SK-N-SH (cell line): Measurements from ENCODE around the gene SLC35A5. TPM values are rescaled to one million over a fixed set of nuclear protein-coding genes. Genes with fewer than 3 reads are reported as not detected.

ENCODE experiments used
- CTCF ChIA-PET: fragments of 300-600, 350-600 bp; formaldehyde crosslinking; extraction: SDS; loops from one replicate; lab custom pipeline; 2021; lab: Yijun Ruan, JAX
- POLR2A ChIA-PET: fragments of 350-600 bp; sonication (Branson Sonifier 250); formaldehyde crosslinking; extraction: SDS; loops from one replicate; lab custom pipeline; 2020; ENCODE audit warnings: antibody characterized with exemption, inconsistent platforms; lab: Yijun Ruan, JAX
- DNase-seq: peaks from one replicate; pipeline ENCODE4 v3.0.0; 2012
- H2AFZ ChIP-seq: fragments of 200-600 bp; sonication (generic); 2 replicates; pipeline ENCODE4 v1.8.1; 2016; ENCODE audit warnings: antibody characterized with exemption, mild to moderate bottlenecking, low read depth
- H3F3A ChIP-seq: fragments of 200-600 bp; sonication (generic); replicated peaks from 2 replicates; pipeline ENCODE3; 2016; ENCODE audit warnings: antibody characterized with exemption, mild to moderate bottlenecking; ENCODE audit not compliant: insufficient read depth
- H3K27ac ChIP-seq, 2 experiments: fragments of 200-500 bp in 1 of 2; fragments of 200-600 bp in 1 of 2; sonication (Bioruptor generic) in 1 of 2; sonication (generic), shearing (Covaris generic) in 1 of 2; 2 replicates each; pipeline versions ENCODE4 v1.5.1 to v1.6.1; 2014 to 2016; ENCODE audit warnings: low read depth in 2 of 2, inconsistent platforms in 1 of 2, low read length in 1 of 2, mild to moderate bottlenecking in 1 of 2, mixed read lengths in 1 of 2
- H3K27me3 ChIP-seq: fragments of 200-600 bp; sonication (generic), shearing (Covaris generic); 2 replicates; pipeline ENCODE4 v1.6.1; 2016; ENCODE audit warnings: mixed run types; ENCODE audit not compliant: insufficient read depth
- H3K36me3 ChIP-seq, 2 experiments: fragments of 200-500 bp in 1 of 2; fragments of 200-600 bp in 1 of 2; sonication (Bioruptor generic) in 1 of 2; sonication (generic) in 1 of 2; replicated peaks in 1 of 2; 2 replicates each; pipeline versions ENCODE3 to v1.5.1; 2014 to 2016; ENCODE audit warnings: low read length in 1 of 2, mild to moderate bottlenecking in 1 of 2; ENCODE audit not compliant: insufficient read depth in 2 of 2, control insufficient read depth in 1 of 2
- H3K4me1 ChIP-seq, 2 experiments: fragments of 200-500 bp in 1 of 2; fragments of 200-600 bp in 1 of 2; sonication (Bioruptor generic) in 1 of 2; sonication (generic), shearing (Covaris generic) in 1 of 2; 2 replicates each; pipeline versions ENCODE4 v1.5.1 to v1.6.1; 2014 to 2016; ENCODE audit warnings: low read depth in 1 of 2, low read length in 1 of 2, mixed run types in 1 of 2; ENCODE audit not compliant: insufficient read depth in 2 of 2, control insufficient read depth in 1 of 2
- H3K4me2 ChIP-seq: fragments of 200-600 bp; sonication (generic), shearing (Covaris generic); 2 replicates; pipeline ENCODE4 v1.6.1; 2017; ENCODE audit warnings: mixed run types
- H3K4me3 ChIP-seq, 2 experiments: fragments of 200-500 bp in 1 of 2; fragments of 200-600 bp in 1 of 2; sonication (Bioruptor generic) in 1 of 2; sonication (generic), shearing (Covaris generic) in 1 of 2; 2 replicates each; pipeline versions ENCODE4 v1.5.1 to v1.8.1; 2014 to 2016; ENCODE audit warnings: low read depth in 2 of 2, inconsistent platforms in 1 of 2, low read length in 1 of 2, mild to moderate bottlenecking in 1 of 2, mixed read lengths in 1 of 2, moderate library complexity in 1 of 2
- H3K79me2 ChIP-seq: fragments of 200-600 bp; sonication (generic); 2 replicates; pipeline ENCODE4 v1.8.1; 2017; ENCODE audit warnings: mild to moderate bottlenecking; ENCODE audit not compliant: insufficient read depth
- H3K9ac ChIP-seq: fragments of 200-600 bp; sonication (generic); 2 replicates; pipeline ENCODE4 v1.6.1; 2017; ENCODE audit warnings: mixed run types
- H3K9me2 ChIP-seq: fragments of 200-600 bp; sonication (generic); 2 replicates; pipeline ENCODE4 v1.6.1; 2017; ENCODE audit warnings: mixed run types
- H3K9me3 ChIP-seq: fragments of 200-600 bp; sonication (generic); 2 replicates; pipeline ENCODE4 v1.6.1; 2017; ENCODE audit warnings: mixed run types, mild to moderate bottlenecking, moderate library complexity
- H4K20me1 ChIP-seq: fragments of 200-600 bp; sonication (generic); 2 replicates; pipeline ENCODE4 v1.6.1; 2017; ENCODE audit warnings: mild to moderate bottlenecking, mixed run types; ENCODE audit not compliant: insufficient read depth
- EP300 ChIP-seq, 2 experiments: IDR thresholded peaks; 2 replicates each; pipeline versions ENCODE4 v1.4.0 to v1.6.1; 2012; ENCODE audit warnings: borderline replicate concordance in 1 of 2, low read depth in 1 of 2, low read length in 1 of 2
- FOXJ3 ChIP-seq: sonication (generic); formaldehyde crosslinking; IDR thresholded peaks from 2 replicates; pipeline ENCODE4 v1.5.1; 2020; ENCODE audit warnings: mild to moderate bottlenecking, missing genetic modification reagents
- FOXM1 ChIP-seq: IDR thresholded peaks from 2 replicates; pipeline ENCODE4 v1.4.0; 2012; ENCODE audit warnings: low read depth, mild to moderate bottlenecking
- GATA2 ChIP-seq: sonication (generic); formaldehyde crosslinking; IDR thresholded peaks from 2 replicates; pipeline ENCODE4 v1.5.0; 2020; ENCODE audit warnings: mild to moderate bottlenecking, missing genetic modification reagents
- JUND ChIP-seq: IDR thresholded peaks from 2 replicates; pipeline ENCODE4 v1.4.0; 2012
- MEF2A ChIP-seq: IDR thresholded peaks from 2 replicates; pipeline ENCODE4 v1.4.0; 2012; ENCODE audit warnings: low read depth, borderline replicate concordance
- MXI1 ChIP-seq: IDR thresholded peaks from 2 replicates; pipeline ENCODE4 v1.6.1; 2012; ENCODE audit warnings: mild to moderate bottlenecking, low read depth, low read length, improper control_type of control experiment
- NFIC ChIP-seq: IDR thresholded peaks from 2 replicates; pipeline ENCODE4 v1.4.0; 2012; ENCODE audit warnings: borderline replicate concordance
- NRF1 ChIP-seq: IDR thresholded peaks from 2 replicates; pipeline ENCODE4 v1.6.1; 2012; ENCODE audit warnings: low read depth, mild to moderate bottlenecking, low read length
- POLR2AphosphoS5 ChIP-seq: IDR thresholded peaks from 2 replicates; pipeline ENCODE4 v1.6.1; 2012; ENCODE audit warnings: low read depth, low read length
- RAD21 ChIP-seq: IDR thresholded peaks from 2 replicates; pipeline ENCODE4 v1.6.1; 2012; ENCODE audit warnings: mild to moderate bottlenecking, low read length
- RCOR1 ChIP-seq: fragments of 150-350 bp; IDR thresholded peaks from 2 replicates; pipeline ENCODE4 v1.6.1; 2017; ENCODE audit warnings: antibody characterized with exemption, low read length
- SMC3 ChIP-seq: IDR thresholded peaks from 2 replicates; pipeline ENCODE4 v1.6.1; 2012; ENCODE audit warnings: low read depth, low read length, improper control_type of control experiment
- ZBTB33 ChIP-seq: IDR thresholded peaks from 2 replicates; pipeline ENCODE4 v1.4.0; 2012; ENCODE audit warnings: low read depth, borderline replicate concordance
- WGBS: methylation state at CpG from one replicate; pipeline ENCODE4 v1.1.6; 2017; ENCODE audit warnings: low lambda C conversion rate; 5-methylcytosine and 5-hydroxymethylcytosine counted together
- polyA plus RNA-seq, 3 experiments: library from polyadenylated mRNA; depleted of rRNA; stranded (reverse); fragments of >200 nt; gene quantifications; 2 replicates each; pipeline ENCODE4 v1.2.3, GENCODE V29; 2012
- TF ChIP-seq, protein P1 (sequence below): IDR thresholded peaks from 2 replicates; pipeline ENCODE4 v1.6.1; 2012; ENCODE audit warnings: mild to moderate bottlenecking, low read depth, low read length, moderate library complexity
- TF ChIP-seq, protein P2 (sequence below): IDR thresholded peaks from 2 replicates; pipeline ENCODE4 v1.4.0; 2012; ENCODE audit warnings: low read depth
- TF ChIP-seq, protein P3 (sequence below): IDR thresholded peaks from 2 replicates; pipeline ENCODE4 v1.4.0; 2012; ENCODE audit warnings: low read depth, borderline replicate concordance
- TF ChIP-seq, protein P4 (sequence below): fragments of 150-350 bp; IDR thresholded peaks from 2 replicates; pipeline ENCODE4 v1.6.1; 2017; ENCODE audit warnings: antibody characterized with exemption, low read length, low read depth, borderline replicate concordance

SLC35A5 gene
- polyA plus RNA-seq, 1 of the 3 experiments (the other 2 are of a cell fraction) = 16.0 TPM

DNA sequence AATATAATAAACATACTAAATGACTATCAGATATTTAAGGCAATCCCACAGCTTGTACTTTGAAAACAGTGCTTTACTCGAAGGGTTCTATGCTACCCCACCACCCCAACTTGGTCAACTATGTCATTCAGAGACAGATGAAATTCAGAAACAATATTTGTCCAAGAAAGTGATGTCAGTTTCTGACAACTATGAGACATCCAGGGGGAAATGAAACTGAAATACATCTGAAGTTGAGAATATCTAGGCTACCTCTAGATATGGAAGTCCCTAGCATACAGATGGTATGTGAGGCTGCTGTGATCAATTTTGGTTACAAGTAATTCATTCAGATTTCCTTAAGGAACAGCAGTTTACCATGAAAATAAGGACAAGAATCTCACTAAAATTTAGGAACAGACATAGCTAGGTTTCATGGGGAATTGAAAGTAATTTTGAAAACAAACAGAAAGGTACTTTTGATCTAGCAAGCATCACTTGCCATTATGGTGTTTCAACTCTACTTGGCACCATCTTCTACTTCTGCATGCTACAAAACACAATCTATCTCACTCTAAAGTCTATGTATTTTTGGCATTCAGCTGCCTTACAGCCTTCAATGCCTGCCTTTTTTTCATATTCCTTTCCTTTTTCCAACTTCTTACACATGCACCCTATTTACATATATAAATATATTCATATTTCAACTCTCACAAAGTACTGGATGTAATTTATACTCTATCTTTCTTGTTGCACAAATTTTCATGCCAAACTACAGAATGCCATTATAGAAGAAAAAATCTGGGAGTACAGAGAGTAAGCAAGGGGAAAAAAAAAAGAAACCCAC lies 21.8 kb upstream of the SLC35A5 start:
- Histone ChIP-seq H3K4me2 (no peak overlapping the region), H3K36me3 (peaks cover 50 to 78% of the 10 kb centered on the region in 2 experiments)
- WGBS = 100% methylated on average over 1 of the region's 1 CpG
- TF ChIP-seq ZBTB33 (no peak), POLR2AphosphoS5 (no peak), EP300 (IDR thresholded peaks at IDR 0.05; ENCODE audit: borderline replicate concordance in 1 of 2, low read depth in 1 of 2, low read length in 1 of 2) (no peak), RAD21 (no peak), NRF1 (no peak), NFIC (no peak), SMC3 (no peak), JUND (no peak), MXI1 (no peak), FOXM1 (no peak), GATA2 (CRISPR knock-in tag) (no peak), FOXJ3 (no peak), RCOR1 (no peak), MEF2A (no peak)
- TF ChIP-seq, protein P1, sequence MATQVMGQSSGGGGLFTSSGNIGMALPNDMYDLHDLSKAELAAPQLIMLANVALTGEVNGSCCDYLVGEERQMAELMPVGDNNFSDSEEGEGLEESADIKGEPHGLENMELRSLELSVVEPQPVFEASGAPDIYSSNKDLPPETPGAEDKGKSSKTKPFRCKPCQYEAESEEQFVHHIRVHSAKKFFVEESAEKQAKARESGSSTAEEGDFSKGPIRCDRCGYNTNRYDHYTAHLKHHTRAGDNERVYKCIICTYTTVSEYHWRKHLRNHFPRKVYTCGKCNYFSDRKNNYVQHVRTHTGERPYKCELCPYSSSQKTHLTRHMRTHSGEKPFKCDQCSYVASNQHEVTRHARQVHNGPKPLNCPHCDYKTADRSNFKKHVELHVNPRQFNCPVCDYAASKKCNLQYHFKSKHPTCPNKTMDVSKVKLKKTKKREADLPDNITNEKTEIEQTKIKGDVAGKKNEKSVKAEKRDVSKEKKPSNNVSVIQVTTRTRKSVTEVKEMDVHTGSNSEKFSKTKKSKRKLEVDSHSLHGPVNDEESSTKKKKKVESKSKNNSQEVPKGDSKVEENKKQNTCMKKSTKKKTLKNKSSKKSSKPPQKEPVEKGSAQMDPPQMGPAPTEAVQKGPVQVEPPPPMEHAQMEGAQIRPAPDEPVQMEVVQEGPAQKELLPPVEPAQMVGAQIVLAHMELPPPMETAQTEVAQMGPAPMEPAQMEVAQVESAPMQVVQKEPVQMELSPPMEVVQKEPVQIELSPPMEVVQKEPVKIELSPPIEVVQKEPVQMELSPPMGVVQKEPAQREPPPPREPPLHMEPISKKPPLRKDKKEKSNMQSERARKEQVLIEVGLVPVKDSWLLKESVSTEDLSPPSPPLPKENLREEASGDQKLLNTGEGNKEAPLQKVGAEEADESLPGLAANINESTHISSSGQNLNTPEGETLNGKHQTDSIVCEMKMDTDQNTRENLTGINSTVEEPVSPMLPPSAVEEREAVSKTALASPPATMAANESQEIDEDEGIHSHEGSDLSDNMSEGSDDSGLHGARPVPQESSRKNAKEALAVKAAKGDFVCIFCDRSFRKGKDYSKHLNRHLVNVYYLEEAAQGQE = no peak
- TF ChIP-seq, protein P2, sequence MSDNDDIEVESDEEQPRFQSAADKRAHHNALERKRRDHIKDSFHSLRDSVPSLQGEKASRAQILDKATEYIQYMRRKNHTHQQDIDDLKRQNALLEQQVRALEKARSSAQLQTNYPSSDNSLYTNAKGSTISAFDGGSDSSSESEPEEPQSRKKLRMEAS = no peak
- TF ChIP-seq, protein P3, sequence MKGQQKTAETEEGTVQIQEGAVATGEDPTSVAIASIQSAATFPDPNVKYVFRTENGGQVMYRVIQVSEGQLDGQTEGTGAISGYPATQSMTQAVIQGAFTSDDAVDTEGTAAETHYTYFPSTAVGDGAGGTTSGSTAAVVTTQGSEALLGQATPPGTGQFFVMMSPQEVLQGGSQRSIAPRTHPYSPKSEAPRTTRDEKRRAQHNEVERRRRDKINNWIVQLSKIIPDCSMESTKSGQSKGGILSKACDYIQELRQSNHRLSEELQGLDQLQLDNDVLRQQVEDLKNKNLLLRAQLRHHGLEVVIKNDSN = no peak
- TF ChIP-seq, protein P4, sequence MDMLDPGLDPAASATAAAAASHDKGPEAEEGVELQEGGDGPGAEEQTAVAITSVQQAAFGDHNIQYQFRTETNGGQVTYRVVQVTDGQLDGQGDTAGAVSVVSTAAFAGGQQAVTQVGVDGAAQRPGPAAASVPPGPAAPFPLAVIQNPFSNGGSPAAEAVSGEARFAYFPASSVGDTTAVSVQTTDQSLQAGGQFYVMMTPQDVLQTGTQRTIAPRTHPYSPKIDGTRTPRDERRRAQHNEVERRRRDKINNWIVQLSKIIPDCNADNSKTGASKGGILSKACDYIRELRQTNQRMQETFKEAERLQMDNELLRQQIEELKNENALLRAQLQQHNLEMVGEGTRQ = no peak
- TF ChIP-seq, all 33 proteins: peak for 0
- H3K27ac ChIP-seq = no peak overlapping the region
- H4K20me1 ChIP-seq = no peaks in the 10 kb centered on the region
- H3K9me2 ChIP-seq = no peaks in the 10 kb centered on the region; the same call in 1 of the 2 replicates
- POLR2A ChIA-PET = no interaction called here
- no peak for DNase-seq
- CTCF ChIA-PET = interaction anchor here (0.7 to 4.0 kb wide), 3 partner anchors 9 to 247 kb away, joined by 3 to 14 read pairs (median 3); partner anchors contain the start of gene SLC9C1
- no peak overlapping the region for H3K4me3 ChIP-seq
- H3K9ac ChIP-seq = no peak overlapping the region
- no peaks in the 10 kb centered on the region for H3K27me3 ChIP-seq
- H3K4me1 ChIP-seq = no peaks in the 10 kb centered on the region
- no peaks in the 10 kb centered on the region for H3K9me3 ChIP-seq
- peaks cover 4% of the 10 kb centered on the region; the same call in 1 of the 2 replicates for H3K79me2 ChIP-seq
- peaks cover 9% of the 10 kb centered on the region for H3F3A ChIP-seq
- H2AFZ ChIP-seq = no peak overlapping the region
